ENCODE results near the gene PDIA5.

The PDIA5 gene

DNA sequence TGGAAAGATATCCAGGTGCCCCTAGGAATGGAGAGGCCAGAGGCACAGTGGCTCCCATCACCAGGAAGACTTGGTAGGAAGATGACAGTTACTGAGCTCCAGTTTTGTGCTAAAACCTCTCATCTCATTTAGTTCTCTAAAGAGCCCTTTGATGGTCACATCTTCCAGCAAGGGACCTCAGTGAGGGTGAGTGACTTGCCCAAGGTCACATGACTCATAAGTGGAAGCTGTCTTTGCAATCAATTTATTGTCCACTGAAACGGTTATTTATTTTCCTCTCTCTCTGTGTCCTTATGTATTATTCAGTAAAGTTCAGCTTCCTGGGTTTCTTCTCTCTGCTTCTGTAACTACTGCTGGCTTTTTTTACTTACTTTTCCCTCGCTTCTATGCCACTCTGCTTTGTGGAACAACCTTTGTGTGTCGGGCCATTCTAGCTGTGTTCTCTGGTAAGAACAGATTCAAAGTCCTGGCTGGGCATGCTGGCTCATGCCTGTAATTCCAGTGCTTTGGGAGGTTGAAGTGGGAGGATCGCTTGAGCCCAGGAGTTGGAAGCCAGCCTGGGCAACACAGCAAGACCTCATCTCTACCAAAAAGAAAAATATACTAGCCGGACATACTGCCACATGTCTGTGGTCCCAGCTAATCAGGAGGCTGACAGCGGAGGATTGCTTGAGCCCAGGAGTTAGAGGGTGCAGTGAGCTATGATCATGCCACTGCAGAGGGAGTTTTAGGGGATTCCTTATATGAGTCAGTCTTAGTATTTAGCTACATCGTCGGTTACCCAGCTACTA lies 55.9 kb downstream of the PDIA5 start:
- no peak for DNase-seq

DNA sequence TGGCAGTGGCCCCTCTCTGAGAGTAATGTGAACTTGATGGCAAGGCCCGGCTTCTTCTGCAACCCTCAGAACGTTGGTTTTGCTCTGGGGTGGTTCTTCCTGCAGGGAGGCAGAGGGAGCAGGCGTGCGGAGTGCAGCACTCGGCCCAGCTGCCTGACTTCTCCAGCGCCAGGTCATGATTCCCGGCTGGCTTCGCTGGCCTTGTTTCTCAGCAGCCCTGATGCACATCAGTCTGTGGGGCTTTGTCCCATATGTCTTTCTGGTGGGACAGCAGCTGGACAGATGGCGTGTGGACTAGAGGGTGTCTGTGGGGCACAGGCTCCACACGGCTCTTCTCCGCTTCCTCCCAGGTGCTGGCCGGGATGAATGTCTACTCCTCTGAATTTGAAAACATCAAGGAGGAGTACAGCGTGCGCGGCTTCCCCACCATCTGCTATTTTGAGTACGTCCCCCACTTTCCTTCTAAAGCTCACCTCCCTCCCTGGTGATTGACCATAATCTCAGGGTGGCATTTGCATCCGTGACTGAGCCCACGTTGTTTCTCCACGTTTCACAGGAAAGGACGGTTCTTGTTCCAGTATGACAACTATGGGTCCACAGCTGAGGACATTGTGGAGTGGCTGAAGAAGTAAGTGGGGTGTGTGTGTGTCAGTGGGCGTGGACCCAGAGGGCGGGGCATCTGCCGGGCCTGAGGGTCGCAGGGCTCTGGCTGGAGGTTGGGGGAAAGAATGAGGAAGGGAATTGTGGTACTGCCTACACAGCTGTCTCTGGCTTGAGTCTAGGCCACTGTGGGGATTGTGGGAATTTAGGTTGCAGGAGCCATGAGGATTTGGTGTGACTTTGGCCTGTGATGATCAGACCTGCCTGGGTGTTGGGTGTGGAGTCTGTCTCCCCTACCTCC lies 57.1 kb downstream of the PDIA5 start:
- DNase-seq: no peak

DNA sequence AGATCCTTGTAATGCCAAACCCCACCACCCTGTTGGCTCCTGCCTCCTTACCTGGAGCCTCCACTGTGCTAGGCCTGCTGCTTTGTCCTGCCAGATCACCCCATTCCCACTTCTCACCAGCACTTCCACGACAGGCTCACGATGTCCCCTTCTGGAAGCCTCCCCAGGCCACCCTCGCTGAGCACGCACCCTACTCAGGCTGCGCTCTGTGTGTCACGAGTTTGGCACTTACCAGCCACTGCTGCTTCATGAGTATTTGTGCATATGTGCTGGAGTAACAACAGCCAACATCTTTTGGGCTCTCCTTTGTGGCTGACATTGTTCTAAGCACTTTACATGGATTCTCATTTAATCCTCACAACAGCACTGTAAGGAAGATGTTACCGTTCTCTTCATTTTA lies 58.1 kb downstream of the PDIA5 start:
- DNase-seq: no peak

DNA sequence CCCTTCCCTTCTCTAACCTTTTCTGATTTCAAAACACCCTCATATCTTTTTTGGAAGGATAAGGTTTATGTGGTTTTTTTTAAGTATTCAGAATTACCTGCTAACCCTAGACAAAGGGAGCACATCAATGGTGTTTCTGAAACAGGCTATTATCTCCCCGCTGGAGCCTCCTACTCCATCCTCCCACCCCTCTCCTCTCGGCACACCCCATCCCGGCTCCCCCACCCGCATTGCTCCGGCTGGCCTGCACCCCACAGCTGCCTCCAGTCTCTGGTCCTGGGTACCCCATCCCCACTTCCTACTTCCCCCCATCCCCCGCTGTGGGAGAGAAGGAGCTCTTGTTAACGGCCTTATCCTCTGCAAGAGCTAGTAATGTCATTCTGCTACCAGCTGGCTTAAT lies 59.2 kb downstream of the PDIA5 start:
- DNase-seq: no peak

DNA sequence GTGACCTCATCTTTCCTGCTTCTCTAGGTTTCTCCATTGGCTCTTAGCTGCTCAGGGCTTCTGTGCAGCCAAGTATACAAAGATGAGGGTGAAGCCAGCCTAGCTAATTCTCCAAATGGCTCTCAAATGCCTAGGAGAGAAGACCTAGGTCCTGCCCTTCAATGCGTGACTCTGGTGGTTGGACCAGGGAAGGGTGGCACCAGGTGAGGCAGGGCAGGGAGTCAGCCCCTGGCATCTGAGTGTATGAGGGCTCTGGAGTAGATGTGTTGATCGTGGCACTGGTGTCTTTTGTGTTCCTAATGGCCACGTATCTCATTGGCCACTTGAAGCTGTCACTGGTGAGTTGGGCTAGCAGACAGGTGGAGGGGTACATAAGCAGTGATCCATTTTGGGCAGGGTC lies 59.8 kb downstream of the PDIA5 start:
- DNase-seq: no peak

DNA sequence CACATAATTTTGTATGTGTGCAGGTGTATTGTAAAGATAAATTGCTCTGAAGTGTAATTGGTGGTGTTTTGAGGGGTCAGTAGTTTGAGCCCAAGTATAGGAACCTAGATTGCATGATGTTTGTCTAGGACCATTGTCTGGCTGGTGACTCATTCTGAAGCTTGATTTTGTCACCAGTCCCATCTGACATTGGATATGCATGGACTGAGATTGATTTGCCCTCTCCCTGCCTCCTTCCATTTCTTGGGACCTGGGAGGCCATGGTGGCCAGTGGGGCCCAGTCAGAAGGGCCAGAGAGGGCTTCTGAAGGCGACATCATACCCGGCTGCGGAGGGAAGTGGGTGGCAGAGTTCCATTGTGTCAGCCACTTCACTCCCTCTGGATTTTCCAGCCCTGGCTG lies 62.3 kb downstream of the PDIA5 start:
- DNase-seq: no peak

DNA sequence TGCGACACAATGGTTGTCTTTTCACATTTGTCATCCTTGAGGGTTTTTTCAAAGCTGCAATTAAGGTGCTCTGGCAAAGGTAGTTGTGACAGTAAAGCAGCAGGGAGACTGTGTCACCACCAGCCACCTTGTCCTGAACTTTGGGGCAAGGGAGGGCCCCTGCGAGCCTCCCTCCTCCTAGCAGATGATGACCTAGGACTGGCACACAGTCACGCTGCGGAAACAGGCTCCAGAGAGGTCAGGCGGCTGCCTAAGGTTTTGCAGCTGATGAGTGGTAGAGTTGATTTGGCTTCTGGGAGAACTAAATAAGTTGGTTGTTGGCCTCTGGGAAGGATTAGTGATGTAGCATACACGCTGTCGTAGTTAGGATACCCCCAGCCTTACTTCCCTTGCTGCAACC lies 62.7 kb downstream of the PDIA5 start:
- no peak for DNase-seq

DNA sequence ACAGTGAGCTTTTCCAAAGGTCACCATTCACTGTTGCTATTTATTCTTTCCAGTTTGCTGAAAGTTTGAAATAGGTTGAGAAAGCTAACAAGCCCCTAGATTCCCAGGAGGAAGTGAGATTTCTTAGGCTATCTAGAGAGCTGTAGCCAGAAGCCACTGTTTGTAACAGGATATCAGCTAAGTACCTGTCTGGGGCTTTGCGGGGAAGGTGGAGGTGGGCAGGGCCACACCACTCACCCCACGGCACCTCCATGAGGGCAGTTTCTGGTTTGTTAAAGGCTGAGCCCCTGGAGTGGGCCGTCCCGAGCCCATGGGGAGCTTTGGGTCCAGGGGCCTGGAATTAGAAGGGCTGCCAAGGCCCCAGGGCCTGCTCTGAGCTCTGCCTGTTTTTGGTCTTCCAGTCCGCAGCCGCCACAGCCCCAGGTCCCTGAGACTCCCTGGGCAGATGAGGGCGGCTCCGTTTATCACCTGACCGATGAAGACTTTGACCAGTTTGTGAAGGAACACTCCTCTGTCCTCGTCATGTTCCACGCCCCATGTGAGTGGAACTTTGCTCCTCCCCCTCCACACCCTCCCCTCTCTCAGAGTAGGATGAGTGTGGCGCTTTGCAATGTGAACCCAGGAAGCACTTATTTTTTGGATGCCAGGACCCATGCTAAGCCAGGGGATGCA lies 63.4 kb downstream of the PDIA5 start:
- no peak for DNase-seq

DNA sequence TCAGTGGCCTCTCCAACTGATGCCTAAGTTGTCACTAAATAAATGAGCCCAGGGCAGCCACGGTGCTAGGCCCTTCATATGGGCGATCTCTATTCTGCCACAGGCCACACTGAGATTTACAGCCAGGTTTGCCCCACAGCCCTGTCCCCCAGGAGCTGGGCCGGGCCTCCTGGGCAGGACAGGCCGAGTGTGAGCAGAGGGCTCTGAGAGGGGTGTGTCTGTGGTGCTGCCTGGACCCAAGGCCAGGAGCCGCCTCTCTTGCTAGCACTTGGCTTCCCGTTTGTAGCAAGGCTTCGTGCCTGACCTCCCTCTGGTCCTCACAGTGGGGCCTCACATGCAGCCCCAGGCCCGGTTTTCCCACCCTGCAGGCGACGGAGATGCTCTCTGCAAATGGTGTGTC lies 67.8 kb downstream of the PDIA5 start:
- no peak for DNase-seq

DNA sequence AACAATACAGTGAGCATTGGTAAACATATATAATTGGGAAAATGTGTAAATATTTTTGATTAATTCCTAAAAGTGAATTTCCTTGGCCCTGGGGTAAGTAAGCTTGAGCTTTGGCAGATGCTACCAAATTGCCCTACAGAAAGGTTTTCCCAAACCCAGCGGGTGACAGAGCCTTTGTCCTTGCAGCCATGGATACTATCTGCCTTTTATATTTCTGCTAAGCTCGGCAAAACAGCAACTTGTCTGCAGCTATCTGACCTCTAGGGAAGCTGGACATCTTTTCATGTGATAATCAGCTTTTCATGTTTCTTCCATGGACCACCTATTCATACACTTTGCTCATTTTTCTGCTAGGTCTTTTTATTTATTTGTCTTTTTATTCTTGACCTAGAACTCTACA lies 70.2 kb downstream of the PDIA5 start:
- no peak for DNase-seq

DNA sequence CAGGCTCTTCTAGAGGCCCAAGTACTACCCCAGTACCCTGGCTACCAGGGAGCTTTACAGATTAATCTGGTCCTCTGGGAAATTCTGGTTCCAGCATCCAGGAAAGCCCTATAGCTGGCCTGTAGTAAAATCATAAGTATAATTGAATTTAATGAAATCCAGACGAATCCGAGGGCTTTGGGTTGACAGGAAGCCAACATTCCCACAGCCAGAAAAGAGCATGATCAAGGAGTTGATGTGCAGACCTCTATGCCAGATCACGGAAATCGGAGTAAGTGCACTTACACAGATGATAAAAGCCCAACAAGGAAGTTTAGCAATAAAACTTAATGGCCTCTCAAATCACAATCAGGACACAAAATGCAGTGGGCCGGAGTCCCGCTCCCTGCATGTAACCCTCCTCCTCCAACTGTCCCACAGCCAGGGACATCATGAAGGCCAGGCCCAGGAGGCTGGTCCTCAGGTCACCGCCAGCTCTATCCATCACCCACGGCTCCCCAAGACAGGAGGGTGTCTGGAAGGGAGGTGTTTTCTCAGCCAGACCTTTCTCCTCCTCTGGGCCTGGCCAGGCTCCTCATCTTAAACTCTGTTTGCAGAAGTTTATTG lies 72.1 kb downstream of the PDIA5 start:
- no peak for DNase-seq

DNA sequence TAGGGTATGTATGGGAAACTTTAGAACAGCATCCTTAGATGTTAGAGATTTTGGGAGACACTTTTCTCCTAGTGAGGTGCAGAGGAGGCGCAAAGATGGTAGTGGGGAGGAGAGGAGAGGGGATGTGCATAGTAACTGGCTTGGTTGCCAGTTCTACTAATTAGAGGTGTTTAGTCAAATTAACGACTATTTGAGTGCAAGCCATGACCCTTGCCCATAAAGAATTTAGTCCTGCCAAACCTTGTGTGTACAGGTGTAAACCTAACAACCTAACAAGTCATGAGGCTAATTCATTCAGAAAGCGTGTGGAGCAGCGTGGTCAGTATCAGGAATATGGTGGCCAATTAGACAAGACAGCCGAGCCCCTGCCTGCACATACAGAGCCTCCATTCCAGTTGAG lies 72.7 kb downstream of the PDIA5 start:
- no peak for DNase-seq

DNA sequence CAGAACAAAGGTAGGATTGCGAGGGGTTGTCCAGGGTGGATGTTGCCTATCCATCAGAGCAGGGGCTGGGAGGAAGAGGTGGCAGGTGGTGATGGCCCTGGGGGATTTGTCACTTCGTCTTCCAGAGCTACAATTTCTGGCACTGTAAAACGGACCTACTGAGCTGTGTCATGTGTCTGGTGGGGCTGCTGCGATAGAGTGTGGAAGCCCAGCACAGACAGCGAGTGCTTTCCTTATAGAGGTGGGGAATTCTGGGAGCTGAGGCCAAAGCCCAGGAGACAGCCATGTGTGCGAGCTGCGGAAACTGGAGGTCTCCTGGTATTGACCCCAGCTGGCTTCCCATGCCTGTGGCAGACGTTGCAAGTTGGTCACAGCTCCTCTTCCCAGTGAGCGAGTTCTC lies 73.7 kb downstream of the PDIA5 start:
- DNase-seq: no peak

DNA sequence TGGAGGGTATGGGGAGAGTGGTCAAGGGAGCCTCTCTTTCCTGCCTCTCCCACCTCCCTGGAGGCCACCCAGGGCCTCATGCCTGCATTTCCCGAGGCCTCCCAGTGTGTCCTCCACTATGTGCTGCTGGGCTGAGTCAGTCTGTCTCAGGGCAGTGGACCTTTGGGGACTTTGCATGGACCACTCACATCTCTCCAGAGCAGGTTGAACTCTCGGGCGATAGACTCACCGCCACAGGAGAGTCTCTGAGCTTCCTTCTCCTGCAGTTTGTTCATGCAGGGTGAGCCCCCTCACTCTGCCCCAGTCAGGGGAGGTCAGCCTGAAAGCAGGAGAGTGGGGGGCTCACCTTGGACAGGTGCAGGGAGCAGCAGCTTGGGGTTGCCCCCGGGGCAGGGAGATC lies 74.5 kb downstream of the PDIA5 start:
- no peak for DNase-seq

DNA sequence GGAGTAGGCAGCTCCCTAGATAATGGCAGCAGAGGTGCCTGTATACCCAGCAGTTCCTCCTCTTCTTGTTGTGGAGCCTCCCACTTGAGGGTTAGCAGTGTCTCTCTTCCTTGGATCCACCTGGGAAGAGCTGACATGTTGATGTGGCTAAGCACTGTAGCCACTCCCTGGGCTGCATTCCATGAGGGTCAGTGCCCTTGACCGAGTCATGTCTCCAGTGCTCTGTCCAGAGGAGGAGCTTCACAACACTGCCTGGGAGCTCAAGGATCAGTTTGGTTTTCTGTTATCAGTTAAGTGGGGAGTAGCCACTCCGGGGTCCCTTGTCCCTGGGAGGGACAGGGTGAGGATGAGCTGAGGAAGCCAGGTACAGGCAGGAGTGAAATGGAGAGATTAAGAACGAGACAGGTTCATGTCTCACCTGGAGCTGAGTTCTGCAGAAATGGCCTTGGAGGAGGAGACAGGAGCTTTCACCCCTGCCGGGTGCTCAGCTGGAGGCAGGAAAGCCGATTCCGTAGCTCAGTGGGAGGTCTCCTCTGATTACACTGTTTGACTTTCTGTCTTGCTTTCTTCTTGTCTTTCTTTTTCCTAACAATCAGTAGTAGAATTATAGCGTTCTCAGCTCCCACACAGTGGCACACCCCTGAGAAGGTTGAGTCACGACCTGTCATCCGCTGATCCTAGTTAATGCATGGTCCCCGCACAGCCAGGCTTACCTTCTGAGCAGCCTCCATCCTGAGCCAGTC lies 77.0 kb downstream of the PDIA5 start:
- DNase-seq: no peak

DNA sequence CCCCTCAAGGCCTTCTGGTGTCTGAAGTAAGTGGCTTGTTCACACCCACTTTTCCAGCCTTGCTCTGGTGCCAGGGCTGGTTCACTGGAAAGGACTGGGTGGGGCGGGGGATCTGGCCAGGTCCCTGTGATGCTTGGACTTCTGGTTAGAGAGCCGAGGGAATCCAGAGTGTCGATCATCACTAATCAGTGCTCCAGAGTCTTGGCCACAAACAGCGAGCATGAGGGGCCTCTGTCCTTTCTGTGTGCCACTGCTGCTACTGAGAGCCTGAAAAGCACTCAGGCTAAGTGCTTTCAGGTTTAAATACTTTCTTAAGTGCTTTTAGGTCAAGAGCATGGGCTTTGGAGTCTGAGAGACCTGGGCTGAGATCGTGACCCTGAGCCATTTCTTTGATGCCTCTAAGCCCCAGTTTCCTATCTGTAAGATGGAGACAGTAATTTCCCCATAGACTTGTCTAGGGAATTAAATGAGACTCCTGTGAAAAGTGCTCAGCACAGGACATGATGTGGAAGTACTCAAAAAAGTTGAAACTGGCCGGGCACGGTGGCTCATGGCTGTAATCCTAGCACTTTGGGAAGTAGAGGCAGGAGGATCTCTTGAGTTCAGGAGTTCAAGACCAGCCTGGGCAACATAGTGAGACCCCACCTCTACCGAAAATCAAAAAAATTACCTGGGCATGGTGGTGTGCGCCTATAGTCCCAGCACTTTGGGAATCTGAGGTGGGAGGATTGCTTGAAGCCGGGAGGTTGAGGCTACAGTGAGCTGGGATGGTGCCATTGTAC lies 81.1 kb downstream of the PDIA5 start:
- DNase-seq: no peak

DNA sequence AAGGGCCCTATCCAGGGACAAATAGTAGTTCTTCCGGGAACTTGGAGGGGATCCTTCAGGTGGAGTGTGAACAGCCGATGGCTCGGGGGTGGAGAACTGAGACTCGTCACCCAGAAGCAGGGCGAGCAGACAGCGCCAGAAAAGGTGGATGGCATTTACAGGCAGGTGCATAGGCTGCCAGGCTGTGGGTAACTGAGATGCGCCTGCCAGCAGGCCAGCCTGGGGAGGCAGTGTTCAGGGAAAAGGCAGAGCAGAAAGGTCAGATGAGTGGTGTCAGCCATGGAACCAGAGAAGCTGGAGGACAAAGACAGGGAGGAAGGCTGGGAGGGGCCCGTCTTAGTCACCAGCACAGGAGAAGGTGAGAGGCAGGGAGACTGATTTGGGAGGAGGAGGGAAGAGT lies 81.9 kb downstream of the PDIA5 start:
- no peak for DNase-seq

DNA sequence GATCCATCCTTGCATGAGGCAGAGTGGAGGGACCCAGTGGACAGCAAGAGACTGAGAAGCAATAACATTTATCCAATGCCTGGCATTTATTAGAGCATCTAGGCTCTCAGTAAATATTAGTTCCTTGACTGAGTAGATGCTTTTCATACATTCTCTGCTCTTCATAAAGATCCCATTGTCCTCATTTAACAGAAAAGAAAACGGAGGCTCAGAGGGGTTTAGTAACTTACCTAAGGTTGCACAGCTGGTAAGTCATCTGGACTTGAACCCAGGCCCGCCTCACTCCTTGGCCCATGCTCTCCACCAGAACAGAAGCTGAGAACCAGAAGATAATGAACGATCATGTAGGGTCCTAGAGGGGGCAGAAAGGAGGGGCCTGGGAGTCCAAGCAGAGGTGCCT lies 82.7 kb downstream of the PDIA5 start:
- no peak for DNase-seq

DNA sequence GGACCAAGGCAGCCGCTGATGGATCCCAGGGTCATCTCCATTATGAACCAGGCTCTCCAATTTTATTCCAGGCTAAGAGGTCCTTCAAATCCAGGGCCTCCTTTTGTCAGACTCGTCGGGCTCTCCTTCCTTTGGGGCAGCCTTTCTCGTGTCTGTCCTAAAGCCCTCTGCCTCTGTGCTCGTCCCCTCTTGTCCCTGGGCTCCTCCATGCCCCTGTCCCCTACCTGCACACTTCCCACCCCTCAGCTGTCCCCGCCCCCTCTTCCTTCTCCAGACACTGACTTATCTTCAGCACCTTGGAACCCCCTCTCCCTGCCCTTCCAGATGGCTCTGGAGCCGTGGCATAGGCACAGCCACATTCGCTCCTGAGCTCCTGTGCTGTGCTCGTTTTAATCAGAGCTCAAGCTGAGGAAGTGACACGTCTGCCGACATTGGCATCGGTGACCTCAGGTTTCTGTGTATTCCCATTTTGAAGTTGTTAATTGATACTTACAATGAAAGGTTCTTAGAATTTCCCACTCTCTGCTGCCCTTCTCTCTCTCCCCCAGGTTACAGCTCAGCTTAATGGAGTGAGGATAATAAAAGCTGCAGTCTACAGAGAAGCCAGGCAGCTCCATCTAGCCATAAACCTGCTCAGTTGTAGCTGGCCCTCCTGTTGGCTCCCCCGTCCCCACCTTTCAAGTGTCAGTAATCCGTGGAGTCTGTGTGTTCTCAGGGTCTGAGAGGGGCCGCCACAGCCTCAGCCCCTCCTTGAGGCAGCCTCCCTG lies 83.8 kb downstream of the PDIA5 start:
- DNase-seq: no peak

DNA sequence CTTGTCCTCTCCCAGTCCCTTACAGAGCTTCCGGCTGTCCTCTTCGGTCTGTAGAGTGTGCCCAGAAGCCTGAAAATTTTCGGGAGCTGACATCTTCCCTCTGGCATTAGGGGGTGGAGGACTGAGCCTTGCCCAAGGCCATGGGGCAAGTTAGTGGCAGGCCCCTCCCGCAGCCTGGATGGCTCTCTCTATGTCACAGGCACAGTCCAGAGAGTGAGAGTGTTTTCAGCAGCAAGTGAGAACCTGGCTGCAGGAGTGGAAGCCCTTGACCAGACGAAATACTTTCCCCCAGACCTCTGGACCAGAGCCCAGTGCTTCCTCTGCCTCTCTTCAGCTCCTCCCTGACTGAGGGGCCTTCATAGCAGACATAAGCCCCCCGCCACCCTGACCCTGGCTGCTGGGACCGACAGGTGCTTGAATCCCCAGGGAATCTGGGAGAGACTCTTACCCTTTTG lies 84.5 kb downstream of the PDIA5 start:
- DNase-seq: no peak
